HuH-7 (cell line): Measurements from ENCODE around the gene SALL1.
A peak's percentile ranks its signal among the peaks of the same experiment; 100 is the strongest.

Experiments
- DNase-seq: peaks from one replicate; pipeline ENCODE4 v3.0.0; 2011; ENCODE audit warnings: low spot score

Gene SALL1

DNA sequence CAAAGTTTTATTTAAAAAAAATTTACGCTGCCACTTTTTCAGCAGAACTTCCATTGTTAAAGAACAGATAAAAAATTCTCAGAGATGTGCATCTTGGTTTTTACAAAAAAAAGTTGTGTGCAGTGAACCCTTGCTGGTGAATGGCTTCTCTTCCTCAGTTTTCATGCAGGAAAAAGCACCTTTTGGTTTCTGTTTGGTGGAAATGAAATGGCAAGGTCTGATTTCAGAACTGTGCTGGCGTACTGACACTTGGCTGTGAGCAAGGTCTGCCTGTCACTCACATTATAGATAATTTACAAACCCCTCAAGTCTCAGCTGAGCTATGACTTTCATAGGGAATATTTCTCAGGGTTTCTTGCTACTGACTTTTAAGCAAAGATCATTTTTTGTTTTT, 5.7 kb upstream of the SALL1 start:
- DNase-seq, result no peak

DNA sequence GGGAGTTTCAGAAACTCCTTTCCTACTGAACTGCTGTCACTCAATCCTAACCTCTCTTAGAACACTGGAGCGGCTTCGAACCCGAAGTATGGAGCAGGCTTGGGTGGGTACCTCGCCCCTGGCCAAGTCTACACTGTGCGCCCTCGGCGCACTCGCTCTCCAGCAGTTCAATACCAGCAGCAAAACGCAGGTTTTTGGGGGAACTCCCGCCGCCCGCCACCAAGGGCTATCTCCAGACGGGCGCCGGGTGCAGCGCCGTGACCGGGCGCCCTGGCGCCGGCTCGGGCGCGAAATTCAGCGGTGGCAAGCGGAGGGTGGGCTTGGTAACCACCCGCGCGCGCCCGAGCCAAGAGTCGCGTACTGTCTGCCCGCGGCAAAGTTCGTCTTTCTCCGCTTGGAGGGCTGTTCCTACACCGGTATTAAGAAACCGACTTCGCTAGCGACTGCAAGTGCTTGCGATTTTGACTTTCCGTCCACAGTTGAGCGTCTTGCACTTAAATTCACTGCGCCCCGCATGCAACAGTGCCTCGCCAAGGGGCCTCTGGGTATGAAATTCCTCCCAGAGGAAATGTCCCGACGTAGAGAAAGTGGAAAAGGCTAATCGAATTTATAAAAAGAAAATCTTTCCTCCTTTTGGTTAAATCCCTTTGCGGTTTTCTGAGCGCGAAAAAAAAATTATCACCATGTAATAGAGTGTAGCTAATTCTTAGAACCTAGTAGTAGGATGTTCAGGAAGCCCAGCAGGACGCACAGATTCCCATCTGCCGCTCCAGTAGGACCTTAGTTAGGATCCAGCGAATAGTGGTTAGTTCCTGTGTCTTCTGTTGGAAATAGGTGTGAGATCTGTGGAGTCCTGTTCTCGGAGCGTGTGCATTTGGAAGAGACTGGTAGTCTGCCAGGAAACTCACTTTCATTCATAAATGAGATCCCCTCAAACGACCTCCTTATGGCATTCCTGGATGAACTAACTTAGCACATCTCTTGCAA, 5.0 kb upstream of the SALL1 start:
- DNase-seq, result no peak

DNA sequence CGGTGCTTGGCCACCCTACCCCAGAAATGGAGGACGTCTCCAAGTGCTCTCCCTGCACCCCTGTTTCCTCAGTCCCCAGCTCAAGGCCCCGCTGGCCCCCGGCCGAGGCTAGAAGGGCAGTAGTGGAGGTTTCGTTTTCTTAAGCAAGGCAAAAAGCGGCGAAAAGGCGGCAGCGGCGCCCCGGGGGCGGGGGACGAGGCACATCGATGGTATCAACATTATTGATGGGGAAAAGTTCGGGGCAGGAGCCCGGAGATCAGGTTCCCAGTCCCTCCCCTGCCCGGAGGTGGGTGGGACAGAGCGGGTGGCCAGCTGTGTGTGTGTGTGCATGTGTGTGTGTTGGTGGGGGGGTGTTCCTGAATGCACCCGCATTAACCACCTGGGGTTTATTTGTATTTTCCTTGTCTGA, 4.1 kb upstream of the SALL1 start:
- DNase-seq, result no peak

DNA sequence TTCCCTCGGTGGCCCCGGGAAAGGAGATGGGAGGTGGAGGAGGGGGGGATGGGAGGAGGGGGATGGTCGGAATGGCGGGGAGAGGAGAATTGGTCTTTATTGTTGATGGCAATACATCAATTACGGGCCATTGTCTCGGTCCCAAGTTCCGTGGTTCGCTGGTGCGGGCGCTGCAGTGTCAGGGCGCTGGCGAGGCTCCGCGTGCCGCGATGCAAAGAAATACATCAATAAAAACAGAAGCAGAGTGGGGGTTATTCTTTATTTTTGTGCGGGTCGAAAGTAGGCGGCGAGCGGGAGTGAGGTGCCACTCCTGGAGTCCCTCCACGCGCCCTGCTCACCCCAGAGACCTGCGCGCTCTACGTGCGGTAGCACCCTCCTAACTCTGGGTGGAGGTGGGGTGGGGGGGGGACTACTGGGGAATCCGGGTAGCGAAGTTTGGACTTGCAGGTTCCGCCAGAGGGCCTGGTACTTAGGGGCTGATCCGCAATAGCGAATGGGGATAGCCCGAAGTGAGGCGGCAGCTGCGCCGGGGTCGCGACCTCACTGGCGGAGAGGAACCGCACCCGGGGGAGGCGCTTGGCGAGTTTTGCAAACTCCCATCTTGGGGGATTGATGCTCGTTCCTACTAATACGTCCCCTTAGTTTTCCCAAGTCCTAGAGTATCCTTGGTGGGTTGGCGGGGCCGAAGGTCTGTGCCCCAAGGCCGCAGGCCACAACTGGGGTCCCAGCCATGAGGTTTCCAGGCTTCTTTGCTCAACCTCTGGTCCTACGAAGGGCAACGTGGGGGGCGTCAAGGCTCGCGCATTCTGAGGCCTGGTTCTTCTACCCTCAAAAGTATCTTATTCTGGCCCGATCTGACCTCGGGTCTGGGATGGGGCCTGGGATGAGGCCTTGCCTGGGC, 3.5 kb upstream of the SALL1 start:
- no peak for DNase-seq

DNA sequence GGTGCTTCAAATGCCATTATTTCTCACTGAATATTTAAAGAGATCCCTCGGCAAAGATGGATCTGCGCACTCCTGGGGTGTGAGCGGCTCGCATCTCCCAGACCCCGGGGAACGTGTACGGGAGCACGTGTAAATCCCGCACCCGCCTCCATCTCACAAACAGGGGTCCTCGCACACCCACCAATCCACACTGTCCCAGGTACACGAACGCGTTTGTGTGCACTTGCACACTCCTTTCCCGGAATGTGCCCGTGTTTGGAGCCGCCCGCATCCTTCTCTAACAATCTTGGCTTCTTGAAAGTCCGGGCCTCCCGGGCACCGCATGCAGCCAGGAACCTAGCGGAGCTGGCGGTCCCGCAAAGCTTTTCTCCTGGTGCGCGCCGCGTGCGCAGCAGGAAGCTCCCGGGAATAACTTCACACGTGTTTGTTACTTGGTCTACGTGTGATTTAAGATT, 2.5 kb upstream of the SALL1 start:
- DNase-seq, result no peak

DNA sequence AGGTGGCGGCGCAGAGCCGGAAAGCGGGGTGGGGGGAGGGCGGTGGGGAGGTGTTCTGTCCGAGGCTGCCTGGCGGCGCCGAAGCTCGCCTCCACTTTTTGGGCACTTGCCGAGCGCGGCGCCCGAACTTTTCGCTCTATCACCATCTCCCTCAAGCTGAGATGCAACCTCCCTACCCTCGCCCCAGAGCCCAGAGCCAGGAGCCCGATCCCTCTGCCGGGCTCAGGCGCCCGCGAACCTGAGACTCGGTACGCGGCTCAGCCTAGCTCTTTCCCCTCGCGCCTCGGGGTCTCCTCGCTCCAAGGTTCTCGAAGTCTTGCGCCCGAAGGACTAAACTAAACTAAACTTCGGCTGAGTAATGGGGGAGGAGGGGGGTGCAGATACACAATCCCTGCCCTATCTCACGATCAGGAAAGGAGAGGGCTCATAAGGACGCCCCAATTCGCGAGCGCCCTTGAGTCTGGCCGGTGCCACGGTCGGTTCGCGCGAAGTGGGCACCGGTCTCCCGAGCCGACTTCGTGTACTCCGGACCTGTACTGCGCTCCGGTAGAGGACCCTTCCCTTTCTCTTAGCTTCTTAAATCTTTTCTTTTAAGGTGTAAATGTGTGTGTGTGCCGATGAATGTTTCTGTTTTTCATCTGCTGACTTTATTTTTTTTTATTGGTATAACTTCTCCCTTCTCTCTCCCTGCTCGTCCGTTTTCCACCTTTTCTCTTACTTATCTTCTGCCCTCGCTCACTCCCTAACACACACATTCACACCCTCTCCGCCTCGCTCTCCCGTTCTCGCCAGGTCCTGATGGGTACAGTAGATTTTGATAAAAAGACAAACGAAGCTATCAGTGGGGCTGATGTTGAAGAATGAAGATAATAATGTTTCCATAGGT, 1.9 kb upstream of the SALL1 start:
- DNase-seq, result no peak

DNA sequence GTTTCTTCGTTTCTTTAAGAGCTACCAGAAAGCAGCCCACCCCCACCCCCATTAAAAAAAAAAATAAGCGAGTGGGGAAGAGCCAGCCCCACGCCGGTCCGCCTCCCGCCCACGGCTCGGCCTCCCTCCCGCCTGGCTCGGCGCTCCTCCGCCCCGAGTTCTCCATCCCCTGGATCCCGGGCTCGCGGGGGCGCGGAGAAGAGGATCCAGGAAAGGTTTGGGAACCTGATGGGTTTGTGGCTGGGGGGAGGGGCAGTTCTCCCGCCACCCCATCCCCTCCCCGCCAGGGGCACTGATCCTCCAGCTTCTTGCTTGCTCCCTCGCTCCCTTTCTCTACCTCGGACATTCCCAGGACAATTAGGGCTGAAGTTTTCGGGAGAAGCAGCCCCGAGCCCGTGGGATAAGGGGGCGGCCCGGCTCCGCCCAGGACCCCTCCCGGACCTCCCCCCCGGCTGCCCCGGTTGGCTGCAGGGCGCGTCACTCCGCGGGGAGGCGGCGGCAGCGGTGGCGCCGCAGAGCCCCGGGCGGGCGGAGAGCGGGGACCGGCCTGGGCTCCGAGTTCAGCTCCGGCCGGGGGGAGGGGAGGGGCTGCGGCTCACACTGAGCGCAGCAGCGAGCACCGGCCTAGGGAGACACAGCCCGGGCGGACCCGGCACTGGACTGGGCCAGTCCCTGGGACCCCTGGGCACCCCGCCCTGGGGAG, 1.0 kb upstream of the SALL1 start:
- peak; percentile 87 for DNase-seq

DNA sequence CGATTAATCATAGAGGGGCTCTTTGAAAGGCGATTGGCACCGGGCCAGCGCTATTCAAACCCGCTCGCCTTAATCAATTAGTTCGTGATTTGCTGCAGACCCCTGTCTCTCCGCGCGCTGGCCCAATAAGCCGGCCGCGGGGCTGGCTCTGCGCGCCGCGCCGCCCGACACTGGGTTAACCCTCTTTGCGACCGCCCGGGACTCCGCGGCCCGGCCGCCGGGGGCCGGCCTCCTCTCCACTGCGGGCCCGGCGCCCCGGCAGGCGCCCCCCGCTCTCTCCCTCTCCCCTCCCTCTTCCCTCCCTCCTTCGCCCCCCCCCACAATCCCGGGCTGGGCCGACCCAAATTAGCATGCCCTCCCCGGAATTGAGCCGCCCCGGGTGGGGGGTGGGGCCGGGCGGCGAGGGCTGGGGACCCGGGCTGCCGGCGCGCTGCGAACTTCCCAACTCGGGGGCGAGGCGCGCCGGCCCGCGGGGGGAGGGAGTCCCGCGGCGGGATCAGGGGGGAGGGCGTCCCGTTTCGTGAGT, 428 bp upstream of the SALL1 start:
- DNase-seq, result peak; percentile 66

DNA sequence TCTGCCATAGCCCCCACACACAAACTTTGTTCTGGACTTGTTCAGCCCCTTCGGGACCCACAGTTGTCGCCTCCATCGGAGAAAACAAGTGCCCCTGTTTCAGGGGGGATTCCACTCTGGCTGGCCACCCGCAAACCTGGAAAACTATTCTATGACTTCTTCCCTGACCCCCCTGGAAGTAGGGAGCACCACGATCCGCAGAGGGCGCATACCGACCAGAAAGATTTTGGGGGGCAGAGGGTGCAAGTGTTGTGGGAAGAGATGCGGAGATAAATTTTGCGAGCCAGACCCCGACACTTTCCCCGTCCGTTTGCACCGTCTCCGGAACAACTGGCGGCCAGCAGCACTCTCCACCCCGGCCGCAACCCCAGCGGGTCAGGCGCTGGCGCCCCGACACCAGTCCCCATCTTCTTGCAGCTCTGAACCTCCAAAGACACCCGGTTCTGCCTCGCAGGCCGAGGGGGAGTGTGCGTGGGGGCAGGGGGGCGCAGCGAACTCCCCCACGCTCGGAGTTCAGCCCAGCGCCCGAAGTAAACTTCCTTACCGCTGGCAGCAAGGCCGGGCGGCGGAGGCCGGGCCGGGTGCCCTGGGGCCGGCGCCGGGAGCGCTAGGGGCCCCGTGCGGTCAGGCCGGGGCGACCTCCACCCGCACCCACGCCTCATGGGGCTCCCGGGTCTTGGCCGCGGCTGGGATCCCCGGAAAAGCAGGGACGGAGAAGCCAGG, 744 bp downstream of the SALL1 start:
- no peak for DNase-seq

DNA sequence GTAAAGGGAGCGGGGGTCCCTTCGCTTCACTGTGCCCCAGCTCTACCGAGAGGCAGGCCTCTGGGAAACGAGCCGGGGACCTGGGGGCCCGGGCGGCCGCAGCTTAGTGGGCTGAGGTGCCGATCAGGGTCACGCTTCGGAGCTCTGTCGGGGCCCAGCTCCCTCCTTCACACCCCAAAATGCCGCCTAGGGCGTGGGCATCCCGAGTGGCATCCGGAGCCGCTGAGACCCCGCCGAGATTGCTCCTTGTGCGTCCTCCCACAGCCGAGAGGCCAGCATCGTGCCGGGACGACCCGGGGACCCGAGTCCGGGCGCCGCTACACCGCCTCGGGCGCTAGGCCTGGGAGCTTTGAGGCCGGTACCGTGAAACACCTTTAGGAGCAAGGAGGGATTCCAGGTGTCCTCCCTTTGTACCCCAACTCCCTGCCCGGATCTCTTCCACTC, 1.3 kb downstream of the SALL1 start:
- DNase-seq, result no peak

DNA sequence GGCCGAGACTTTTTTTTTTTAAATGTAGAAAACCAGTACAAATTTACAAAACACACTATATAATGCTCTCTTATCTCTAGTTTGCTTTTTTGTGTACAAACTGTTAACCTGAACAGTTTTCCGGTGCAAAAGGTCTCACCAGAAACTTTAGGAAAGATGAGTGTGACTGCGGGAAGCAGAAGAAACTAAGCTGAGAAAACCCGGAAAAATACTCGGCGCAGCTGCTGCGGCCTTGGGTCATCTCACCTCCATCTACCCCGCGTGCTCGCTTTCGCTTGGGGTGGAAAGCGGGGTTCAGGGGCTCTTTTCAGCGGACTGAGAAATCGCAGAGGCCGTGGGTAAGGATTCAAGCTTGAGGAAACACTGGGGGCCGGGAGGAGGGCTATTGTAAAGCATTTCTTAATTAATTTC, 1.8 kb downstream of the SALL1 start:
- DNase-seq, result no peak

DNA sequence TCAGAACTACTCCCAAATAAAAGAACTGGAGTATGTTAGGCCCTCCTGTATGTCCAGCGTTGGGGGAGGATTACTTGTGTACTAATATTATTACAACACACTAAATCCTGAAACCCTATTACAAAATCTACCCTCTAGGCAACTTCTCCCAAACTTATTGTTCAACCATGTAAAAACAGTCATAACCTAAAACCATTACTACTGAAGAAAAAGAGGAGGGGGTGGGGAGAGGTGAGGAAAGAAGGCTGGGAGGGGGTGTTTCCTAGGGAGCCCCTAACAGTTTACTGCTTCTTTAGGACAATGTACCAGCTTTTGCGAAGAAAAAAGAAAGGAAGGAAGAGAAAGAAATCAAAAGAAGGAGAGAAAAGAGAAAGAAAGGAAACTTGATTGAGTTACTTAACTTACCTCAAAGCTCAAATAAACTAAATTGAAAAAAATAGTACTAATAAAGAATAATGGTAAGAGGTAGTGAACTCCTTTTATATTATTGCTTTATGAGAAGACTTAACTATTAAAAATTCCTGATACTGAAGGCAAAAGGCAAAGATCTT, 2.3 kb downstream of the SALL1 start:
- DNase-seq, result no peak

DNA sequence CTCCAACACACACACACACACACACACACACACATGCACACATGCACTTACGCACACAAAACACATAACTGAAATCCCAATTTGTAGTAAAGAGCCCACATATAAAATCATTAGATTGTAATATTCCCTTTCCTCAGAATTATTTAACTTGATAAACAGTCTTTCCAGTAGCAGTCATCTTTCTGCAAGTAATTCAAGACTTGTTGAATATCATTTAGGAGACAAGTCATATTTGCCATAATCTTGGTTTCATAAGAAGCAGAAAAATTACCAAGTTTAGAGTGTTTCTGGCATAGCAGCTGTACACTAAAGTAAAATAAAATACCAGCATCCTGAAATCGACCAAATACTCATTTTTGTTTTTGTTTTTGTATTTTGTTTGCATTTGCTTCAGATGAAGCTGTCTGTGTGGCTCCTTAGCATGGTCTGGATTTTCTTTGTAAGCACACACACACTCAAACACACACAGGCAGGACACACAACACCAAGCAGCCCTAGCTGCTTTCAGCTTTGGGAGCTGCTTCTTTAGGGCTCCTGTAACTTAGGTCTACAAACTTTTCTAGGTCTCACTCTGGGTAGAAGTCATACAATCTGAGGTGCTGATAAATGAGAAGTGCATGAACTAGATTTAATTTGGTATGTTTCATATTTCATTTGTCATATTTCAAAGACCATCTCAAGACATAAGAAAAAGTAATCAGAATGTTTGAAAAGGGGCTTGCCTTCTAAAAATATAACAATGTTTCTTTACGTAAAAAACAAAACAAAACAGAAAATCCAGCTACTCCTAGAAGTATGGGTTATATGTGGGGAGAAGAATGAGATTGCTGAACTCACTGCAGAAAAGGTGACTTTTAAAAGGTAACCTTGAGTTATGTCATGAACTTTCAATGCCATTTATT, 3.0 kb downstream of the SALL1 start:
- no peak for DNase-seq

DNA sequence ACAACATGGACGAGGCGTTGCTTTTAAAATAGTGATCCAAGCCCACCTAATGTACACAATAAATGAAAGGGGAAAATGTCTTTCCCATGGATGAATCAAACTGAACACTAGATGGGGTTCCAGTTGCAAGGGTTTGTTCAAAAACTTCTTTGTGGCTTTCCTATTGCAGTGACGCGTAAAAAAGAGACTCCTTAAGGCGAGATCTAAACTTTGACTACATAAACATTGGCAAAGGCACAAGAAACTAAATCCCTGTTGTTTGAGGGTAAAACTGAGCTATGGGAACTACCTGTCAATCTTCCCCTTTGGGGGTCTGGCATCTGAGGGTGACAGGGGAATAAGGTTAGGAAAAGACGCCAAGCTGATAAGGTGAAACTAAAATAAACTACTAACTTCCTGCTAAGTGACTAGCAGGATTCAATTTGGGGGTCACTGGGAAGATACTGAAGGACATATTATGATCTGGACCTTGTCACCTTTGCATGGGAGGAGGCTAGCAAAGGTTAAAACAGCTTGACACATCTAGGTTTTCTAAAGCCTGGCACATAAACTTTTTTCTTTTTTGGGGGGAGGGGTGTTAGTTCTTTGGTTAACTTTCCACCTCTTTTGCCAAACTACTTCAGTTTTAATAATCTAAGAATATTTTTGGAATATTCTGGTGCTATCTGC, 4.7 kb downstream of the SALL1 start:
- no peak for DNase-seq

DNA sequence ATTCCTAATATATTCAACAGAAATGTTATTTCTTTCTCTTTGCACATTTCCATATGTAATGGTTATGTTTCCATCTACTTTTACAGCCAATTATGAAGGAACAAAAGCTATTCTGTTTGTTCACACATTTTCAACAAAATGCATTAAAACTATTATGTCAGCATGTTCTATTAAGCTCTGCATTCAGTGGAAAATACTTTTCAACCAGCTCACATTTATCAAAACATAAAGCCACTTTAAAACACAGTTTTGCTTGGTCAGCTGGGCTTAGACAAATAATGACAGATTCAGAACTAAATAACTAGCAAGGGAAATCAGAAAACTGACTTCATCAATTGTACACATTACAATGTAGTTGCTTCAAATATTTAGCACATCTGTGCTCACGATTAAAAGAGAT, 6.9 kb downstream of the SALL1 start:
- DNase-seq, result no peak

DNA sequence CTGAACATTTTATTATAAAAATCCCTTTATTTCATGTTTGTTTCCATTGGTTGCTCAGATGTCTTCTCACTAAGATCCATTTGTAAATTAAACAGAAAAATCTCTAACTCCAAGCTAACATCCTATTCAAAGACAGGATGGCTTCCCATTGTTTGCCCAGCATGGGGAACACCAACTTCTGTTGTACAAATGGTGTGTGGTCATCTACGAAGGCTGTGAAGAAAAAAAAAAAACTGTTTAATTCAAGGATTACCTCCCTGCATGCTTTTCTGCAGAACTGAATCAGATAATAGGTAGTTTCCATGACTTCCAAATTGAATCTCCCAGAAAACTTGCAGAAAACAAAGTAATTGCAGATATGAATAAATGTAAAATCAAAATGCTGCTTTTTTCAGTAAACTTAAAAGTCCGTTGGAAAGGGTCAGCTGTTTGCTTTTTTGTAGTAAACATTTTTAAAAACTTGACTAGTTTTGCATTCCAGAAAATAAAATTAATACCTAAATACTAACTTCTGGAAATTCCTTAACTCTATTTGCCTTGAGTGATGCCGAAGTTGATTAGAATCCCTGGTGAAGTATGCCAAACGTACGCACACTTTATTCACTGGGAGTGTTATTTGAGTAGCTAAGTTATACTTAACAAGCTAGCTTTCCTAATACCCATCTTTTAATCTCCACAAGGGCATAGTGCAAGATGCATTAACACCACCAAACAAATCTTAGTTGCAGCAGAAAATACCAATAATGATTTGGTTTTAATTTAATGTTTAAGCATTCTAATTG, 7.7 kb downstream of the SALL1 start:
- DNase-seq, result no peak

DNA sequence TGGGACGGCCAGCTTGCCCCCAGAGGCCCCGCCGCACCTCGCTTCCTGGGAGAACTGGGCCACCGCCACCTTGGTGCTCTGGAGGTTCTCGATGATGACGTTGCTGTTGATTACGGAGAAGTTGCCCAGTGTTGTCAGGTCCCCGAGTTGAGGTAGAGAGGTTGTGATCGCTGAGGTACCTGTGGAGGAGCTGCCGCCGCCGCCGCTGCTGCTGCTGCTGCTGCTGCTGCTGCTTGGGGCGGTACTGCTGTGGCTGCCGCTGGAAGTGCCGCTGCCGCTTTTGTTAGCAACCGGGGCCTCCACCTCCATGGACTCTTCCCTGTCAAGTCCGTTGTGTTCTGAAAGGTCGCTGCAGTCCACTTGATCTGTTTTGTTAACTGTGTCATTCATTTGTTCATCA, 9.5 kb downstream of the SALL1 start:
- DNase-seq, result no peak
